CD14-positive monocyte (primary cell): ENCODE measurements around the gene NSD1. TPM values are rescaled to one million over a fixed set of nuclear protein-coding genes. Genes with fewer than 3 reads are reported as not detected.

Experiments used
- DNase-seq, 3 donors: peaks; one replicate each; pipeline ENCODE4 v3.0.0-alpha.2; 2011 to 2022
- H2AFZ ChIP-seq: 2 replicates; pipeline ENCODE4 v1.6.0; 2012; ENCODE audit warnings: mild to moderate bottlenecking, low read depth, low read length, inconsistent platforms; ENCODE audit not compliant: insufficient read depth, poor library complexity, severe bottlenecking
- H3K27ac ChIP-seq, 2 donors: 1 replicate in 1 of 2; 2 replicates in 1 of 2; pipeline ENCODE4 v1.5.1; 2012 to 2013; ENCODE audit warnings: low read length in 2 of 2, control low read depth in 1 of 2, inconsistent platforms in 1 of 2, low read depth in 1 of 2, mild to moderate bottlenecking in 1 of 2
- H3K27me3 ChIP-seq, 2 donors: one replicate each; pipeline versions ENCODE4 v1.6.0 to v1.6.1; 2011 to 2013; ENCODE audit warnings: low read length in 2 of 2; ENCODE audit not compliant: control insufficient read depth in 2 of 2, insufficient read depth in 2 of 2
- H3K36me3 ChIP-seq, 2 donors: replicated peaks in 1 of 2; 1 replicate in 1 of 2; 2 replicates in 1 of 2; pipeline versions ENCODE4 v1.5.1 to v1.6.1; 2012 to 2013; ENCODE audit warnings: low read length in 2 of 2, control low read depth in 1 of 2, inconsistent platforms in 1 of 2, mild to moderate bottlenecking in 1 of 2; ENCODE audit not compliant: insufficient read depth in 2 of 2, control insufficient read depth in 1 of 2
- H3K4me1 ChIP-seq, 2 donors: 1 replicate in 1 of 2; 2 replicates in 1 of 2; pipeline versions ENCODE4 v1.5.1 to v1.6.1; 2012 to 2013; ENCODE audit warnings: low read length in 2 of 2, control low read depth in 1 of 2, inconsistent platforms in 1 of 2, mild to moderate bottlenecking in 1 of 2, moderate library complexity in 1 of 2; ENCODE audit not compliant: insufficient read depth in 2 of 2, control insufficient read depth in 1 of 2
- H3K4me2 ChIP-seq: replicated peaks from 2 replicates; pipeline ENCODE3; 2012; ENCODE audit warnings: low read length, moderate library complexity, mild to moderate bottlenecking; ENCODE audit not compliant: poor library complexity, severe bottlenecking; ENCODE audit errors: extremely low read depth
- H3K4me3 ChIP-seq, 3 experiments: fragments of 200-600 bp in 1 of 3; sonication (generic) in 1 of 3; replicated peaks in 1 of 3; 1 replicate in 2 of 3; 2 replicates in 1 of 3; pipeline ENCODE4 v1.5.1; 2011 to 2013; ENCODE audit warnings: low read length in 3 of 3, mild to moderate bottlenecking in 3 of 3, control low read depth in 2 of 3, low read depth in 2 of 3, inconsistent platforms in 1 of 3, moderate library complexity in 1 of 3
- H3K79me2 ChIP-seq: 2 replicates; pipeline ENCODE4 v1.6.0; 2012; ENCODE audit warnings: mild to moderate bottlenecking, control low read depth, inconsistent platforms, low read length, moderate library complexity; ENCODE audit not compliant: insufficient read depth
- H3K9ac ChIP-seq: 2 replicates; pipeline ENCODE4 v1.6.0; 2017; ENCODE audit warnings: low read length, mild to moderate bottlenecking; ENCODE audit not compliant: insufficient read depth, poor library complexity, severe bottlenecking
- H3K9me3 ChIP-seq, 2 donors: replicated peaks in 1 of 2; 1 replicate in 1 of 2; 2 replicates in 1 of 2; pipeline versions ENCODE4 v1.5.1 to v1.6.1; 2012 to 2013; ENCODE audit warnings: low read length in 2 of 2, control low read depth in 1 of 2; ENCODE audit not compliant: control insufficient read depth in 1 of 2, insufficient read depth in 1 of 2
- H4K20me1 ChIP-seq: 2 replicates; pipeline ENCODE4 v1.6.0; 2012; ENCODE audit warnings: mild to moderate bottlenecking, low read length, control low read depth, moderate library complexity; ENCODE audit not compliant: insufficient read depth
- H3K27ac Mint-ChIP-seq, 7 donors: one replicate each; pipeline ENCODE4 v1.8.0; 2020; ENCODE audit warnings: mild to moderate bottlenecking in 7 of 7, mixed read lengths in 7 of 7, moderate library complexity in 6 of 7, inconsistent platforms in 2 of 7
- H3K27me3 Mint-ChIP-seq, 3 donors: one replicate each; pipeline ENCODE4 v1.8.0; 2021 to 2022; ENCODE audit warnings: low read depth in 3 of 3, mild to moderate bottlenecking in 3 of 3, mixed read lengths in 3 of 3, moderate library complexity in 3 of 3, inconsistent platforms in 1 of 3
- H3K36me3 Mint-ChIP-seq, 2 donors: one replicate each; pipeline ENCODE4 v1.8.0; 2020; ENCODE audit warnings: mixed read lengths in 2 of 2, inconsistent platforms in 1 of 2, mild to moderate bottlenecking in 1 of 2
- H3K4me1 Mint-ChIP-seq: one replicate; pipeline ENCODE4 v1.8.0; 2020; ENCODE audit warnings: mild to moderate bottlenecking, mixed read lengths
- H3K4me3 Mint-ChIP-seq, 2 donors: one replicate each; pipeline ENCODE4 v1.8.0; 2020; ENCODE audit warnings: mild to moderate bottlenecking in 2 of 2, mixed read lengths in 2 of 2, moderate library complexity in 1 of 2
- H3K9me3 Mint-ChIP-seq, 7 donors: one replicate each; pipeline ENCODE4 v1.8.0; 2020 to 2022; ENCODE audit warnings: mixed read lengths in 7 of 7, mild to moderate bottlenecking in 6 of 7, moderate library complexity in 6 of 7, inconsistent platforms in 2 of 7
- WGBS: methylation state at CpG from one replicate; pipeline ENCODE4 v1.1.5; 2013; ENCODE audit warnings: missing lambda C conversion rate; ENCODE audit not compliant: insufficient coverage; 5-methylcytosine and 5-hydroxymethylcytosine counted together
- intact Hi-C, 2 donors: fragments of 100-400 bp; cut with micrococcal nuclease; formaldehyde crosslinking; loops; one replicate each; pipeline versions ENCODE4 v1.15.0 to v1.15.1; 2023
- polyA plus RNA-seq, 3 donors: library from polyadenylated mRNA; depleted of rRNA in 1 of 3; unstranded in 2 of 3; stranded (reverse) in 1 of 3; fragments of 300-500 nt in 2 of 3; fragments of >200 nt in 1 of 3; fragmentation: Illumina TruSeq in 2 of 3; gene quantifications; 1 replicate in 2 of 3; 2 replicates in 1 of 3; pipeline ENCODE4 v1.2.3, GENCODE V29; 2012 to 2021
- TF ChIP-seq, protein P1 (sequence below): fragments of 200-600 bp; IDR thresholded peaks from one replicate; pipeline ENCODE4 v1.8.0; 2022; ENCODE audit warnings: antibody characterized with exemption, mild to moderate bottlenecking

NSD1 gene
- polyA plus RNA-seq, 3 donors, result 12.6 to 31.9 (median 19.0) TPM

DNA sequence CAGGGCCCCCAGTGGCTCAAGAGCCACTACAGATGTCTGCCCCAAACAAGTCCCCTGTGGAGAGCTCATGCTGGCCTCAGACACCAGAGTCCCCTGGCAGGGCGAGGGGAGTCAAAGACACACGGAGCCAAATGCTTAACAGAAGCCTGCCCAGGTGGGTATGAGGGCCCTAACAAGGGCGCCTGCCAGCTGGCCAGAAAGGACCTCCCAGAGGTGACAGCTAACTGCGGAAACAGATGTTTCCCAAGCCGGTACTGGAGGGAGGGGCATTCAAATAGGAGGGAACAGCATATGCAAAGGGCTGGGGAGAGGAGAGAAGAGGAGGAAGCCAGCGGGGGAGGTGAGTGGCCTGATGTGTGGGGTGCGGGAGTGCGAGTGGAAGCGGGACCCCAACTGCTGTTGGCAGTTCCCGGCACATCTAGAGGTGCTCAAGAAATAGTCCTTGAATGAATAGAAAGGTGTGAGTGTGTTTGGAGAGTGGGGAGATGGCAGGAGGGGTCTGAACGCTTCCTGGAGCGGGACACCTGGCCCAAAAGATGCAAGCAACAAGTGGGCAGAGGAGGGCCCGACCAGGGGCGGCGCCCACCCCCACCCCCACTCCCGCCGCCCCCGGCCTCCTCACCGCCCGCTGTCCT lies 177.3 kb downstream of the NSD1 start:
- H3K4me3 Mint-ChIP-seq, result peak overlapping the region; percentile 89 to 98
- H3K27ac ChIP-seq, result peak overlapping the region; percentile 30 to 68

DNA sequence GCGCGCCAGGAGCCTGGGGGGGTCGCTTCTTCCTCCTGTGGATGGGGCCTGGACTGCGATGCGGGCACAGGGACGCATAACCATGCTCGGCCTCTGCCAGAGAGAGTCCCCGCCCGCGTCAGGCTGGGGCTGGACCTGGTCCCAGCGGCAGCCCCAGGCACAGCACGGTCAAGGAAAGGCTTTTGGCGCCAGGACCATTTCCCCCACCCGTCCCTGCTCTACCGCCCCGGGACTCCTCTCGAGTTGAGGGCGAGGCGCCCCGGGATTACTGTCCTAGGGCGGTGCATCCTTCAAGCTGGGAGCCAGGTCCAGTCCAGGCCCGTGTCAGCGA lies 177.8 kb downstream of the NSD1 start:
- TF ChIP-seq, protein P1, sequence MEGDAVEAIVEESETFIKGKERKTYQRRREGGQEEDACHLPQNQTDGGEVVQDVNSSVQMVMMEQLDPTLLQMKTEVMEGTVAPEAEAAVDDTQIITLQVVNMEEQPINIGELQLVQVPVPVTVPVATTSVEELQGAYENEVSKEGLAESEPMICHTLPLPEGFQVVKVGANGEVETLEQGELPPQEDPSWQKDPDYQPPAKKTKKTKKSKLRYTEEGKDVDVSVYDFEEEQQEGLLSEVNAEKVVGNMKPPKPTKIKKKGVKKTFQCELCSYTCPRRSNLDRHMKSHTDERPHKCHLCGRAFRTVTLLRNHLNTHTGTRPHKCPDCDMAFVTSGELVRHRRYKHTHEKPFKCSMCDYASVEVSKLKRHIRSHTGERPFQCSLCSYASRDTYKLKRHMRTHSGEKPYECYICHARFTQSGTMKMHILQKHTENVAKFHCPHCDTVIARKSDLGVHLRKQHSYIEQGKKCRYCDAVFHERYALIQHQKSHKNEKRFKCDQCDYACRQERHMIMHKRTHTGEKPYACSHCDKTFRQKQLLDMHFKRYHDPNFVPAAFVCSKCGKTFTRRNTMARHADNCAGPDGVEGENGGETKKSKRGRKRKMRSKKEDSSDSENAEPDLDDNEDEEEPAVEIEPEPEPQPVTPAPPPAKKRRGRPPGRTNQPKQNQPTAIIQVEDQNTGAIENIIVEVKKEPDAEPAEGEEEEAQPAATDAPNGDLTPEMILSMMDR, result no peak
- no peaks in the 10 kb centered on the region for H3K9me3 ChIP-seq
- H3K4me3 ChIP-seq, result peak overlapping the region; percentile 40 to 97 (median 68)
- peaks cover 39% of the 10 kb centered on the region for H4K20me1 ChIP-seq
- Mint-ChIP-seq H3K4me1 (peaks cover 67% of the 10 kb centered on the region), H3K4me3 (peak overlapping the region; percentile 79 to 88), H3K9me3 (peaks cover 0 to 3% (median 0%) of the 10 kb centered on the region in 7 donors), H3K36me3 (peaks cover 10 to 24% of the 10 kb centered on the region in 2 donors), H3K27ac (peak overlapping the region in 6 of 7 donors; percentile 46 to 83 (median 65)), H3K27me3 (peaks cover 0 to 3% (median 0%) of the 10 kb centered on the region in 3 donors)
- H3K9ac ChIP-seq, result peak overlapping the region; percentile 53
- intact Hi-C loops, result loop anchor here (5.0 to 10.0 kb wide), 4 partner anchors 36 to 283 kb away; partner anchors contain the start of genes DOK3 (in 1 of the 2), PDLIM7 (in 1 of the 2) and TMED9 (in 1 of the 2)
- WGBS, result 1% methylated on average over 20 of the region's 23 CpGs
- peak overlapping the region; percentile 100 for H3K4me2 ChIP-seq
- peak overlapping the region in 1 of 2 donors; percentile 68 for H3K27ac ChIP-seq
- H3K36me3 ChIP-seq, result peaks cover 3 to 4% of the 10 kb centered on the region in 2 donors
- H3K4me1 ChIP-seq, result peaks cover 68 to 79% of the 10 kb centered on the region in 2 donors
- H3K79me2 ChIP-seq, result peaks cover 82% of the 10 kb centered on the region
- H3K27me3 ChIP-seq, result no peaks in the 10 kb centered on the region
- DNase-seq, result no peak
- peak overlapping the region; percentile 54 for H2AFZ ChIP-seq

More for the DNA sequence above, 177.3 kb downstream of the NSD1 start:
- H3K27ac Mint-ChIP-seq, result peak overlapping the region; percentile 64 to 95 (median 85)
- TF ChIP-seq, protein P1, result no peak
- H3K36me3 Mint-ChIP-seq, result peaks cover 12 to 24% of the 10 kb centered on the region in 2 donors
- intact Hi-C loops, result loop anchor here (5.0 to 10.0 kb wide), 4 partner anchors 36 to 284 kb away; partner anchors contain the start of genes DOK3 (in 1 of the 2), PDLIM7 (in 1 of the 2) and TMED9 (in 1 of the 2)
- H3K9me3 Mint-ChIP-seq, result peaks cover 0 to 3% (median 0%) of the 10 kb centered on the region in 7 donors
- Histone ChIP-seq H3K9me3 (no peaks in the 10 kb centered on the region), H3K36me3 (peaks cover 7 to 9% of the 10 kb centered on the region in 2 donors), H3K27me3 (no peaks in the 10 kb centered on the region), H3K9ac (peak overlapping the region; percentile 53), H3K4me1 (peaks cover 73 to 83% of the 10 kb centered on the region in 2 donors), H3K79me2 (peaks cover 87% of the 10 kb centered on the region), H3K4me3 (peak overlapping the region; percentile 40 to 97 (median 68)), H2AFZ (no peak overlapping the region), H4K20me1 (peaks cover 44% of the 10 kb centered on the region), H3K4me2 (peak overlapping the region; percentile 100)
- WGBS, result 2% methylated on average over 10 of the region's 20 CpGs
- peak; percentile 51 to 70 (median 68) for DNase-seq
- H3K4me1 Mint-ChIP-seq, result peaks cover 69% of the 10 kb centered on the region
- peaks cover 0 to 3% (median 0%) of the 10 kb centered on the region in 3 donors for H3K27me3 Mint-ChIP-seq
